GM21367 (cell line): ENCODE results near the gene S100A10.

Source experiments
- ATAC-seq: cut with Tn5 transposase; IDR thresholded peaks from one replicate; pipeline ENCODE4 v1.9.1; 2021; ENCODE audit not compliant: unreplicated experiment

Gene S100A10

GRCh38 chr1:151966061-151966460 lies 27.6 kb downstream of the S100A10 start:
- no peak for ATAC-seq

GRCh38 chr1:151964510-151964909 lies 29.1 kb downstream of the S100A10 start:
- no peak for ATAC-seq

- ATAC-seq, result no peak
Measured at GRCh38 chr1:151963288-151963687, 30.4 kb downstream of the S100A10 start.

DNA sequence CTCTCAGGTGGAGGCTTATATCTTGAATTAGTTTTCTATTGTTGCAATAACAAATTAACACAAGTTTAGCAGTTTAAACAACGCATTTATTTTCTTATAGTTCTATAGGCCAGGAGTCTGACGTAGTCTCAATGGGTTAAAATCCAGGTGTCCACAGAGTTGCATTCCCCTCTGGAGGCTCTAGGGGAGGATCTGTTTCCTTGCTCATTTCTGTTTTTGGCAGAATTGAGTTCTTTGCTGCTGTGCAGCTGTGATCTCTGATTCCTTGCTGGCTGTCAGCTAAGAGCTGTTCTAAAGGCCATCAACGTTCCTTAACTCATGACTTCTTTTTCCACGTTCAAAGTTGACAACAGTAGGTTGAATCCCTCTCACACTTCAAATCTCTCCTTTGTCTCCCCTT lies 31.8 kb downstream of the S100A10 start:
- ATAC-seq, result no peak

GRCh38 chr1:151960780-151961513 lies 32.7 kb downstream of the S100A10 start:
- ATAC-seq, result no peak

DNA sequence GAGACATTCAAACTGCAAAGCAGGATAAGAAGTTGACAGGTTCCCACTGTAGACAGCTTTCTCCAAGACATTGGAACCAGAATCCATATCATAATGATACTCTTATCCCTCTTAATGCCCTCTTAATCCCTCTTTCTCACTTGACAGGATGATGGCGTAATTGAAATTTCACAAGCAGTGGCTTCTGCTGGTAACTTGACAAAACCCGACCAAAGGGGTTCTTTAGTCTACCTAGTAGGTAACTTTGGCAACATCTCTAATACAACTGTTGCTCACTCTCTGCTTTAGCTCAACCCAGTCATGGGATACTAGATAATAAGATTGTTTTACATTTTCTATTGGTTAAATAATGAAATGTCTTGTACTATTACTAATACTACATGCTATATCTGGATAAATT lies 34.7 kb downstream of the S100A10 start:
- no peak for ATAC-seq

- no peak for ATAC-seq
Measured at GRCh38 chr1:151956957-151957497, 36.6 kb downstream of the S100A10 start.

DNA sequence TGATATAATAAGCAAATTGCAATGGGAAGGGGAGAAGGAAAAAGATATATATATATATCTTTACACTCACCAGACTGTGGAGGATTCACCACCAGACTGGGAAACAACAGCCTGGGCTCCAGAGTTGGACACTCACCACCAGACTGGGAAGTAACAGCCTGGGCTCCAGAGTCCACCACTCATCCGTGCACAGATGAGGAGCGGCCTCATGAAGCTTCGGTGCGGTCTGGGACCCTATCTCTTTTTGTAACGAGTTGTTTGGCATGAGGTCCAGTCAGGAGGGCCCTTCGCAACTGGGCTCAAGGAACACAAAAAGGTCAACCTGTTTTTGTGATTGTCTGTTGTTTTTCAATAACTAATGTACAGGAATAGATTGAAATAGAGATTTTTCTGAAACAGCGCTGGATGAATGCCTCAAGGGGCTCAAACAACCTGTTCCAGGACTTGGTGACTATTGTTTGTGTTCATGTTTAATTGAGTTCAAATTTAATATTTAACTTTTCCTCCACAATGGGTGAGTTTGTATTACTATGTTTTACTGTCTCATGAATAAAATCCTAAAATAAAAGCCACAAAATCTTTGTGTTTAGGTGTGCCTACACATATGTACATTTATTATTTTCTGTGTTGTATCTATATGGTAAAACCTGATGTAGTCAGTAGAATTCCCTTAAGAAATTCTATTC lies 40.1 kb downstream of the S100A10 start:
- no peak for ATAC-seq

DNA sequence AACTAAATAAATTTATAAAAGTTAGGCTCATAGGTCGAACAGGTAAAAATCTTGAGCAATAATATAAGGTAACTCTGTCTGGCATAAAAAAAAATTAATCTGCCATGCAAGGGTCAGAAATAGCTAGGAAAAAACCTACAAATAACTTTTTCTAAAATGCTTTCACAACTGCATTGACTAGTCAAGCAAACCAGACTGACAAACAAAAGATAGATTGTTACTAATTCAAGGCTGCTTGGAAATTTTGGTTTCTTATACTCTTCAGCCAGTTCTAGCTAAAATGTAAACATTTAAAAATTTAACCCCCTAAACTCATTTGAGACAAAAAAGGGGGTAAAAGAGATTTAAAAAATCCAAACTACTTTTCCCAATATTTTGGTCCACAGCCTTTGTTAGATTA lies 40.8 kb downstream of the S100A10 start:
- no peak for ATAC-seq

GRCh38 chr1:151949371-151950193 lies 44.1 kb downstream of the S100A10 start:
- ATAC-seq, result no peak

- ATAC-seq, result no peak
Measured at GRCh38 chr1:151948506-151948905, 45.2 kb downstream of the S100A10 start.

GRCh38 chr1:151947140-151947539 lies 46.5 kb downstream of the S100A10 start:
- ATAC-seq, result no peak

DNA sequence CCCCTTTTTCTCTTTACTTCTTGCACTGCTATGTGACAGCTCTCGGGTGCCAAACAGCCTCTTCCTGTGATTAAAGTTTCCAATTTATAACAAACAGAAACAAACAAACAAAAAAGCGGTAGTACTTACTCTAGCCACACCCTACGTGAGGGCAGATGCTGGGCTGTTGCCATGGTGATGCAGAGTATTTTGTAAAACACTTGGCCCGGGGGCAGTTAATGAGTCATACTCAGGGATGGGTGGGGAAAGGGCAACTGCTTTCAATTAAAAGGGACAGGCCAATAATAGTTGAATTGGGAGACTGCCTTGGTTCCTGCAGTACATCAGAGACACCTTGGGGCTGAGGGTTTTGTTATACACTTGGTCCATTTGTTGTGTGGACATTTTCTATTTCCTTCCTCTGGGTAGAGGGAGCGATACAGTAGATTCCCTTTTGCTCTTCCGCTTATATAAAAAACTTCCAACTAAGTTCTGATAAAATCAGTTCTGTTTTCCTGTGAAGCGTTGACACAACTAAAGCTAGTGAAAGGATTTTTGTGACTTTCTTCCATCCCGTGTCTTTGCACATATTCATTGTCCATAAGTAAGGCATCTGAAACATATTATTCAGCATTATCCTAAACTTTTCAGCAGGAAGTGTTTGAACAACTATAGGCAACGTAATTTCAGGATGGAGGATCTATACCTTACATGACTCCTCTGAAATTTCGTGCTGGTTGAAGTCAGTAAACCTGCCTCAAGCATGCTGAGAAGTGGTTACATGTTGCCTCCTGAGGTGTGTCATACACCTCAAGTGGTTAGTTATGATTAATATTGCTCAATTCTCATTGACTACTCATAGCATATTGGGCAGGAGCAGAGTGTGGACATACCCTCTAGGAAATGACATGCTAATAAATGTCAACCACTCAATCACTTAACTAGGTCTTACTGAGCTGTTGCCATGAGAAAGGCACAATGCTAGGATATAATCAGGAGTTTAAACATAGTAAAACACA lies 47.6 kb downstream of the S100A10 start:
- ATAC-seq, result no peak

GRCh38 chr1:151944857-151945575 lies 48.6 kb downstream of the S100A10 start:
- no peak for ATAC-seq

DNA sequence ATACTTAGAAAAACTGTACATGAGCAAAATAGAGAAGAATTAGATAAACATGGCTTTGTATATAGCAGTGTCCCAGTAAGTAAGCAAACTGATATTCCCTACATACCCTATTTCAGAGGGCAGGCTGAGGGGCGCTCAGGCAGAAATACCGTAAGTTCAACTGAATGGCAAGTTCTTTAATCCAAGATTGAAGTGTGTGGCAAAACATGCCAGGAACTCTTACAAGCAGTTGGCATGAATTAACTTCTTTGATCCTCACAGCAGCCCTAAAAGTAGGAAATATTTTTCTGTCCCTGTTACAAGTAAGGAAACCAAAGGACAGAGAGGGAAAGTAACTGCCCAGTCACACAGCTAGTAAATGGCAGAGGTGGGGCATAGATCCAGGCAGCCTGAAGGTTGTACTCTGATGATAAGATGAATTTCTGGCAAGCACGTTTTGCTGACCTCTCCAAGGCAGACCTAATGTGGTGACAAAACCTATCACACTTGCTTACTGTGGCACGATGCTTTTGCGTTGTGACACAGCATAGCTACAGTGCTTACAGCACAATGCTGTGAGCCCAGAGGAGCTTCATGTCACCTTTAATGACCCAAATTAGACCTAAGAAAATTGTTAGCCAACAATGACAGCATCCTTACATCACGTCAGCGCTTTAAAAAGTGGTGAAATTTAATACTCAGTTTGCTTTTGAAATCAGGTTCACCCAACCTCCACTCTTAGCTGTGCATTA lies 49.4 kb downstream of the S100A10 start:
- ATAC-seq, result no peak

- ATAC-seq, result no peak
Measured at GRCh38 chr1:151943591-151943990, 50.1 kb downstream of the S100A10 start.

GRCh38 chr1:151942882-151943281 lies 50.8 kb downstream of the S100A10 start:
- no peak for ATAC-seq

- ATAC-seq, result no peak
Measured at GRCh38 chr1:151940541-151940940, 53.1 kb downstream of the S100A10 start.

GRCh38 chr1:151939779-151940178 lies 53.9 kb downstream of the S100A10 start:
- ATAC-seq, result no peak
